GM10847 (cell line): Measurements from ENCODE around the gene NUMBL.

Experiments
- POLR2A ChIP-seq: IDR thresholded peaks from 2 replicates; pipeline ENCODE4 v1.6.1; 2011; ENCODE audit not compliant: insufficient read length; ENCODE audit errors: extremely low read depth

NUMBL gene

DNA sequence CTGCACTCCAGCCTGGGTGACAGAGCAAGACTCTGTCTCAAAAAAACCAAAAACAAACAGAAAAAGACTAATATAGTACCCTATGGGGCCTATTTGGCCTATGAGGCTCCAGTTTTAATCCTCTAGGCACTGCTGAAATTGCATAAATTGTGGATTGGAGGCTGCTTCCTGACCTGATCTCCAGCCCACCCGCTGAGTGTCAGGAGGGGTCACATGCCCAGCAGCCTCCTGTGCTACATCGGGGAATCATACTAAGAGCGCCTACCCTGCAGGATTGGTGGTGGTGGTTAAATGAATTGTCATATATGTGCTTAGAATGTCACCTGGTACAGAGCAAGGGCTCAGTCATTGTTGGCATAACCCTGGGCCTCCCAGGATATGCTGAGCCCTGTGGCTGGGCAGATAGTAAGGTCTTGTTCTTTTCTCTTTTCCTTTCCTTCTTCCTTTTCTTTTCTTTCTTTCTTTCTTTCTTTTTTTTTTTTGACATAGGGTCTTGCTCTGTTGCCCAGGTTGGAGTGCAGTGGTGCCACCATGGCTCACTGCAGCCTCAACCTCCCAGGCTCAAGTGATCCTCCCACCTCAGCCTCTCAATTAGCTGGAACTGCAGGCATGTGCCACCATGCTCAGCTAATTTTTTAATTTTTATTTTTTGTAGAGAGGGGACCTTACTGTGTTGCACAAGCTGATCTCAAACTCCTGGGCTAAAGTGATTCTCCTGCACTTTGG is 58.0 kb downstream of the NUMBL start:
- no peak for TF ChIP-seq POLR2A

GRCh38 chr19:40630571-40631160 is 59.8 kb downstream of the NUMBL start:
- TF ChIP-seq POLR2A = no peak

- TF ChIP-seq POLR2A = no peak
Measured at GRCh38 chr19:40629346-40629745, 61.1 kb downstream of the NUMBL start.

GRCh38 chr19:40627486-40628279 is 62.8 kb downstream of the NUMBL start:
- no peak for TF ChIP-seq POLR2A

GRCh38 chr19:40626918-40627317 is 63.5 kb downstream of the NUMBL start:
- no peak for TF ChIP-seq POLR2A

DNA sequence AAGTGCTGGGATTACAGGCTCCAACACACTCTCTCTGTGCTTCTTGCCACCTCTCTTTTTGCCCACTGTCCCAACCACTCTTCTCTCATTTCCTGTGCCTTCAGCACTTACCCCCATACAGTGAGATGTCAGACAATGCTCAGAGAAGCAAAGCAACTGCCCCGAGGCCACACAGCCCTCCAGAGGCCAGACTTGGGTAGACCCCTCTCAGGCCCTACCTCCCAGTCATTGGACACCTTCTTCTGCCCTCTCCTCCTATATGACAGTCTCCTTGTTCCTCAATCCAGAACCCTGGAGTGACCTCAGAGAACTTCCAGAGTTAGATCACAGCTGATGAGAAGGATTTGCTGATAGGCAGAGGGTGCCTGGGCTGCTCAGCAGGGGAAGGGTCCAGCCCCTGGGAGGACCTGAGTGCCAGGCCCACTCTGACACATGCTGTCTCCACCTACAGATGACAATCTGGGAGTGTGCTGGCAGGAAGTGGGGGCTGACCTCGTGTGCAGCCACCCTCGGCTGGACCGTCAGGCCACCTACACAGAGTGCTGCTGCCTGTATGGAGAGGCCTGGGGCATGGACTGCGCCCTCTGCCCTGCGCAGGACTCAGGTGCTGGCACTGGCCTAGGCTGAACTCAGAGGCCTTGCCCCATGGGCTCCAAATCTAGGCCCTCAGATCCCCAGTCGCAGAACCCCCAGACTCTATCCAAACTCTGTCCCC is 64.9 kb downstream of the NUMBL start:
- TF ChIP-seq POLR2A = no peak

- no peak for TF ChIP-seq POLR2A
Measured at GRCh38 chr19:40623403-40624251, 66.8 kb downstream of the NUMBL start.

DNA sequence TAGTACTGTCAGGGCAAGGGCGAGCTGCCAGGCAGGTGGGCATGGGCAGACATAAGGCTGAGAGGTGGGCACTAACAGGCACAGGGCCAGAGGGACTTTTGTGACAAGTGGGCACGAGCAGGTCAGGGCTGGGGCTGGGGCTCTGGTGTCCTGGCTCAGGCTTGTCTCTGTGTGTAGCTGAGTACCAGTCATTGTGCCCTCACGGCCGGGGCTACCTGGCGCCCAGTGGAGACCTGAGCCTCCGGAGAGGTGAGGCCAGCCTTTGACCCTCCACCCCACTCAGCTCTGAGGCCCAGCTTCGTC is 67.7 kb downstream of the NUMBL start:
- no peak for TF ChIP-seq POLR2A

- TF ChIP-seq POLR2A = no peak
Measured at GRCh38 chr19:40621966-40622772, 68.3 kb downstream of the NUMBL start.

DNA sequence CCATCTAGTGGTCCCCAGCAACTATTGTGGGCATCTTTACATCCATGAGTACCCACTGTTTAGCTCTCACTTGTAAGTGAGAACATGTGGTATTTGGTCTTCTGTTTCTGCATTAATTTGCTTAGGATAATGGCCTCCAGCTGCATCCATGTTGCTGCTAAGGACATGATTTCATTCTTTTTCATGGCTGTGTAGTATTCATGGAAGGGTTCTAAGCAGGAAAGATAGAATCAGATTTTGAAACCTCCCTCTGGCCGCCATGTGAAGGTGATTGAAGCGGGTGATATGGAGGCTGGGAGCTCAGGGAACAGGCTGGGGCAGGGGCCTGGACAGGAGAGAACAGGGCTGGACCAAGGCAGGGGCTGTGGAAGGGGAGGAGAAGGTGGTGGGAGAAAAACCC is 69.2 kb downstream of the NUMBL start:
- TF ChIP-seq POLR2A = no peak

GRCh38 chr19:40620161-40620485 is 70.3 kb downstream of the NUMBL start:
- no peak for TF ChIP-seq POLR2A

GRCh38 chr19:40619333-40620160 is 70.9 kb downstream of the NUMBL start:
- no peak for TF ChIP-seq POLR2A

DNA sequence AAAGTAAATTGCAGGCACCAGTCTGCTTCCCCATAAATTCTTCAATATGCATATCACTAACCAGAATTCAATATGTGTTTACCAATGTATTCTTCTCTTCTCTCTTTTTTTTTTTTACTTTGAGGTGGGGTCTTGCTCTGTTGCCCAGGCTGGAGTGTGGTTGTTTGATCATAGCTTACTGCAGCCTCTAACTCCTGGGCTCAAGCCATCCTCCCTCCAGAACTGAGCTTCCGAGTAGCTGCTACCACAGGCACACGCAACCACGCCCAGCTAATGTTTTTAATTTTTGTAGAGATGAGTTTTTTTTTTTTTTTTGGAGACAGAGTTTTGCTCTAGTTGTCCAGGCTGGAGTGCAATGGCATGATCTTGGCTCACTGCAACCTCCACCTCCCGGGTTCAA is 72.5 kb downstream of the NUMBL start:
- TF ChIP-seq POLR2A = no peak
